K562 (cell line): ENCODE results near the gene SH2D5. TPM values are rescaled to one million over a fixed set of nuclear protein-coding genes. Genes with fewer than 3 reads are reported as not detected.
A peak's percentile ranks its signal among the peaks of the same experiment; 100 is the strongest.

ENCODE experiments used
- ATAC-seq: fragments of 200-7000 bp; cut with Tn5 transposase; 3 replicates; pipeline ENCODE4 v1.9.1; 2020; ENCODE audit warnings: moderate library complexity
- BruUV-seq: library from RNA; stranded (reverse); fragments of 400-500 nt; replicated peaks from 2 replicates; lab custom pipeline; 2021; lab: Mats Ljungman, UMichigan
- CTCF ChIA-PET: fragments of 300-600 bp; formaldehyde crosslinking; extraction: SDS; loops from one replicate; lab custom pipeline; 2021; ENCODE audit warnings: low intra/inter-chr PET ratio; lab: Yijun Ruan, JAX
- POLR2A ChIA-PET: fragments of 300-600, 350-650 bp; sonication (Branson Sonifier 250); formaldehyde crosslinking; extraction: SDS; loops from one replicate; lab custom pipeline; 2021; ENCODE audit warnings: antibody characterized with exemption, inconsistent platforms; lab: Yijun Ruan, JAX
- DNase-seq, 4 experiments: peaks; one replicate each; pipeline versions ENCODE4 v3.0.0 to v3.0.0-alpha.2; 2011 to 2018; ENCODE audit warnings: low spot score in 3 of 4, mixed read lengths in 3 of 4; ENCODE audit errors: extremely low read depth in 1 of 4
- FAIRE-seq: peaks from 2 replicates; lab custom pipeline; 2011; peaks lifted over from hg19 to GRCh38; lab: Jason Lieb, UNC
- H2AFZ ChIP-seq: 2 replicates; pipeline ENCODE4 v1.6.0; 2011; ENCODE audit warnings: low read depth, low read length, control low read depth, inconsistent platforms
- H3K27ac ChIP-seq: fragments of 200-600 bp; 3 replicates; pipeline ENCODE4 v1.8.0; 2011; ENCODE audit warnings: low read depth, mild to moderate bottlenecking, control low read depth, inconsistent platforms, low read length, moderate library complexity, mixed read lengths; ENCODE audit errors: extremely low read depth
- H3K27me3 ChIP-seq, 2 experiments: fragments of 300-600 bp in 1 of 2; 2 replicates in 1 of 2; 3 replicates in 1 of 2; pipeline versions ENCODE4 v1.6.0 to v1.8.0; 2011; ENCODE audit warnings: inconsistent platforms in 2 of 2, low read length in 2 of 2, mild to moderate bottlenecking in 1 of 2, mixed read lengths in 1 of 2, moderate library complexity in 1 of 2; ENCODE audit not compliant: control insufficient read depth in 2 of 2, insufficient read depth in 2 of 2
- H3K36me3 ChIP-seq: fragments of 300-600 bp; 3 replicates; pipeline ENCODE4 v1.8.0; 2011; ENCODE audit warnings: mild to moderate bottlenecking, low read length, inconsistent platforms; ENCODE audit not compliant: control insufficient read depth, insufficient read depth
- H3K4me1 ChIP-seq, 2 experiments: fragments of 200-600 bp in 1 of 2; replicated peaks in 1 of 2; 2 replicates in 1 of 2; 3 replicates in 1 of 2; pipeline versions ENCODE4 v1.5.1 to v1.8.0; 2011; ENCODE audit warnings: inconsistent platforms in 2 of 2, low read length in 2 of 2, mild to moderate bottlenecking in 1 of 2, mixed read lengths in 1 of 2, moderate library complexity in 1 of 2; ENCODE audit not compliant: control insufficient read depth in 2 of 2, insufficient read depth in 2 of 2
- H3K4me2 ChIP-seq: 2 replicates; pipeline ENCODE4 v1.6.1; 2011; ENCODE audit warnings: low read length, control low read depth, inconsistent platforms, mixed read lengths; ENCODE audit not compliant: insufficient read depth
- H3K4me3 ChIP-seq: fragments of 200-600 bp; sonication (generic), shearing (Covaris generic); 2 replicates; pipeline ENCODE4 v1.5.1; 2016; ENCODE audit warnings: control low read depth, inconsistent platforms
- H3K79me2 ChIP-seq: fragments of 200-600 bp; 3 replicates; pipeline ENCODE4 v1.8.0; 2011; ENCODE audit warnings: low read length, inconsistent platforms; ENCODE audit not compliant: control insufficient read depth, insufficient read depth
- H3K9ac ChIP-seq, 2 experiments: 2 replicates each; pipeline versions ENCODE4 v1.6.0 to v1.6.1; 2011; ENCODE audit warnings: low read depth in 2 of 2, low read length in 2 of 2, control low read depth in 1 of 2, inconsistent platforms in 1 of 2, mild to moderate bottlenecking in 1 of 2, mixed read lengths in 1 of 2; ENCODE audit not compliant: insufficient read depth in 1 of 2
- H3K9me1 ChIP-seq: one replicate; pipeline ENCODE4 v1.6.0; 2011; ENCODE audit warnings: inconsistent platforms, mild to moderate bottlenecking, low read length, moderate library complexity; ENCODE audit not compliant: control insufficient read depth, insufficient read depth
- H3K9me3 ChIP-seq: replicated peaks from 2 replicates; pipeline ENCODE4 v1.5.1; 2011; ENCODE audit warnings: low read depth, low read length, inconsistent platforms; ENCODE audit not compliant: control insufficient read depth, insufficient read depth
- H4K20me1 ChIP-seq: replicated peaks from 2 replicates; pipeline ENCODE4 v1.6.1; 2011; ENCODE audit warnings: low read length, inconsistent platforms, mixed read lengths; ENCODE audit not compliant: control insufficient read depth, insufficient read depth
- BCOR ChIP-seq: fragments of 450-650 bp; IDR thresholded peaks from 2 replicates; pipeline ENCODE4 v1.6.1; 2016
- CBX3 ChIP-seq, 2 experiments: IDR thresholded peaks; 1 replicate in 1 of 2; 2 replicates in 1 of 2; pipeline ENCODE4 v1.6.1; 2012; ENCODE audit warnings: inconsistent platforms in 2 of 2, low read length in 2 of 2, borderline replicate concordance in 1 of 2, control low read depth in 1 of 2
- ESRRA ChIP-seq: fragments of 450-650 bp; IDR thresholded peaks from 2 replicates; pipeline ENCODE4 v1.6.1; 2014; ENCODE audit warnings: low read depth, mild to moderate bottlenecking, moderate library complexity, borderline replicate concordance
- KDM1A ChIP-seq, 2 experiments: fragments of 450-650 bp; IDR thresholded peaks; 2 replicates each; pipeline ENCODE4 v1.6.1; 2016; ENCODE audit warnings: mild to moderate bottlenecking in 2 of 2
- NFRKB ChIP-seq: fragments of 450-650 bp; IDR thresholded peaks from 2 replicates; pipeline ENCODE4 v1.6.1; 2016; ENCODE audit warnings: low read depth
- TEAD4 ChIP-seq, 2 experiments: sonication (generic) in 1 of 2; formaldehyde crosslinking in 1 of 2; IDR thresholded peaks; 2 replicates each; pipeline versions ENCODE4 v1.6.1 to v1.8.0; 2012 to 2022; ENCODE audit warnings: borderline replicate concordance in 1 of 2, inconsistent platforms in 1 of 2, low read length in 1 of 2, mild to moderate bottlenecking in 1 of 2, missing genetic modification reagents in 1 of 2
- TFAP4 ChIP-seq: sonication (generic); formaldehyde crosslinking; IDR thresholded peaks from 2 replicates; pipeline ENCODE4 v1.8.0; 2022; ENCODE audit warnings: missing genetic modification reagents, mild to moderate bottlenecking, moderate library complexity, borderline replicate concordance
- ZBTB33 ChIP-seq: sonication (generic); formaldehyde crosslinking; IDR thresholded peaks from 2 replicates; pipeline ENCODE4 v1.8.1; 2023; ENCODE audit warnings: mild to moderate bottlenecking, missing genetic modification reagents
- ZFP36 ChIP-seq: fragments of 150-350 bp; IDR thresholded peaks from 2 replicates; pipeline ENCODE4 v1.6.1; 2018; ENCODE audit warnings: low read length, low read depth; ENCODE audit not compliant: partially characterized antibody
- ZNF79 ChIP-seq: fragments of 250-450 bp; sonication (Bioruptor Pico); IDR thresholded peaks from 2 replicates; pipeline ENCODE4 v1.4.0; 2020; ENCODE audit warnings: low read depth, mild to moderate bottlenecking, moderate library complexity
- WGBS: fragments of 100-300 bp; shearing (Covaris generic); methylation state at CpG from one replicate; pipeline ENCODE4 v1.1.6; 2016; ENCODE audit warnings: low coverage, mixed read lengths; ENCODE audit not compliant: insufficient coverage; ENCODE audit errors: missing lambda C conversion rate; 5-methylcytosine and 5-hydroxymethylcytosine counted together
- in situ Hi-C: fragments of 300-500 bp; cut with MboI; formaldehyde crosslinking; loops from 4 replicates; pipeline ENCODE4 v1.15.0; 2018; ENCODE audit warnings: inconsistent platforms, mixed read lengths
- intact Hi-C: fragments of 100-400 bp; cut with micrococcal nuclease; formaldehyde crosslinking; loops from 2 replicates; pipeline ENCODE4 v1.14.2; 2022
- polyA plus RNA-seq, 8 experiments: library from polyadenylated mRNA; depleted of rRNA in 4 of 8; stranded (reverse) in 5 of 8; unstranded in 3 of 8; fragments of >200 nt; fragmentation: Nextera tagmentation in 2 of 8; fragmentation: Illumina TruSeq in 1 of 8; extraction: Ambion mirVana in 2 of 8; extraction: Trizol in 1 of 8; gene quantifications; 2 replicates each; pipeline versions ENCODE4 v1.2.1 to v1.2.3, GENCODE V29; 2011 to 2014; ENCODE audit warnings: inconsistent platforms in 1 of 8, missing spikeins in 1 of 8
- total RNA-seq, 7 experiments: library from RNA; depleted of rRNA in 6 of 7; stranded (reverse); fragments of >200 nt in 6 of 7; fragmentation: Illumina TruSeq in 2 of 7; extraction: Trizol in 2 of 7; gene quantifications; 2 replicates each; pipeline versions ENCODE4 v1.2.1 to v1.2.3, GENCODE V29; 2011 to 2021; ENCODE audit warnings: low replicate concordance in 1 of 7

SH2D5 gene
- total and polyA plus RNA-seq, 9 of the 15 experiments (the other 6 are each of a cell fraction or from before 2014, with no cell fraction given) = 0.06 to 0.11 TPM; not detected in 7

GRCh38 chr1:20704390-20705202 lies 27.9 kb downstream of the SH2D5 start:
- in situ Hi-C loops = loop anchor here (10.0 kb wide), 1 partner anchor 660 kb away; no protein-coding TSS in a partner anchor
- POLR2A ChIA-PET = interaction anchor here (0.7 to 1.3 kb wide), 4 partner anchors 8 to 179 kb away, joined by 3 read pairs; no protein-coding TSS in a partner anchor

More at GRCh38 chr1:20704390-20705202, 27.9 kb downstream of the SH2D5 start:
- no peaks in the 10 kb centered on the region for H3K79me2 ChIP-seq
- TF ChIP-seq ZNF79 (CRISPR knock-in tag) (no peak), TEAD4 (IDR thresholded peaks at IDR 0.05; ENCODE audit: low read length) (no peak), TEAD4 (CRISPR knock-in tag; IDR thresholded peaks at IDR 0.05; ENCODE audit: borderline replicate concordance) (no peak), TFAP4 (CRISPR knock-in tag) (0 out of 2 replicates have a peak, but pooled peaks have one; percentile 17), KDM1A (IDR thresholded peaks at IDR 0.05) (0 out of 4 replicates have a peak, but pooled peaks of 1 of the 2 experiments have one; percentile 13), ESRRA (peak; percentile 75), ZBTB33 (CRISPR knock-in tag) (peak; percentile 56; the same call in 1 of the 2 replicates), ZFP36 (peak; percentile 41), NFRKB (no peak), CBX3 (IDR thresholded peaks at IDR 0.05; ENCODE audit: borderline replicate concordance in 1 of 2, low read length in 2 of 2) (no peak), BCOR (peak; percentile 40; the same call in 1 of the 2 replicates)
- H3K36me3 ChIP-seq = no peaks in the 10 kb centered on the region
- BruUV-seq = no TSS peak
- no peak overlapping the region for H2AFZ ChIP-seq
- H3K4me3 ChIP-seq = no peak overlapping the region
- H3K4me1 ChIP-seq = peaks cover 0 to 14% of the 10 kb centered on the region in 2 experiments; a peak in 3 of 5 replicates
- no peak overlapping the region for H3K27ac ChIP-seq
- peaks cover 2 to 24% of the 10 kb centered on the region in 2 experiments; a peak in 3 of 5 replicates for H3K27me3 ChIP-seq
- ATAC-seq = no peak
- DNase-seq = no peak
- CTCF ChIA-PET = no interaction called here
- no peak for FAIRE-seq
- 54% methylated on average over 41 of the region's 41 CpGs for WGBS
- H3K9me1 ChIP-seq = peaks cover 1% of the 10 kb centered on the region
- H3K9ac ChIP-seq = no peak overlapping the region
- H3K9me3 ChIP-seq = no peaks in the 10 kb centered on the region; the same call in 1 of the 2 replicates
- H4K20me1 ChIP-seq = peaks cover 5% of the 10 kb centered on the region; the same call in 1 of the 2 replicates
- intact Hi-C loops = no loop called here
- H3K4me2 ChIP-seq = no peak overlapping the region
